HG03095 (cell line): ENCODE results near the gene NPAS2.

ENCODE experiments used
- ATAC-seq: cut with Tn5 transposase; IDR thresholded peaks from one replicate; pipeline ENCODE4 v1.9.1; 2021; ENCODE audit warnings: moderate library complexity; ENCODE audit not compliant: unreplicated experiment

The NPAS2 gene

DNA sequence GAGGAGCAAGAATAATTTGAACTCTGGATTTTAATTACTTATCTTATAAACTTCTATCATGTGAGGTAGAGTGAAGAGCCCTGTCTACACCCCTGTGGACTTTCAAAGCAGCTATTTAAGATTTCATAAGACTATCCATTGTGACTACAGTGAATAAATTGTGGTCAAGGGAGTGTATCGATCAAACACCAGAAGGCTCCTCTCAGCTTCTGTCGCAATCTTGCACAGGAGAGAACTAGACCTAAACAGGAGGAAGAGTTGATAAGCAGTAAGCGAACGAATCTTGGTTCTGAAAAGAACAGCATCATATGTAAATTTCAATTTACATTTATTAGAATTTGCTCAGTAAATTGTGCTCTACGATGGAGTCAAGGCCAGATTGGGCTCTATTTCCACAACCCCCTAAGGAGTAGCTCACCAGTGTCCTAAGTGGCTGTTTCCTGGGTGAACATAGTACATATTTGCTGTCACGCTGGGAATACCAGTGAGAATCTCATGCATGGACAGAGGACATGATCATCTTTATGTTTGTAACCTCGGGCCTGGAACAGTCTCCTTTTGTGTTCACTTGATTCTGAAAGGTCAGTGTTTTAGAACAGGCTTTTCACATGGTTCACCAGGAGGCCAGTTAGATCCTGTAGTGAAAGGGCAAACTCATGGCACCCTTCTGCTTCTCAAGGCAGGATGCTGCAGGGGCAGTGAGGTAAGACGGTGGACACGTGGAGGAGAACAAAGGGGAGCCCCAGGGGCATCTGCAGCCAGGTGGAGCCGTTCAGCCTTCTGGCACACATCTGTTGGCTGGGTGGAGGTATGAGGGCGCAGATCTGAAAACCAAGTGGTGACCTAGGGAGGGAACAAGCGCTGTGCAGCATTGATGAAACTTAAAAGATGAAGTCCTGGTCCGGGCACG lies 33.3 kb downstream of the NPAS2 start:
- no peak for ATAC-seq

DNA sequence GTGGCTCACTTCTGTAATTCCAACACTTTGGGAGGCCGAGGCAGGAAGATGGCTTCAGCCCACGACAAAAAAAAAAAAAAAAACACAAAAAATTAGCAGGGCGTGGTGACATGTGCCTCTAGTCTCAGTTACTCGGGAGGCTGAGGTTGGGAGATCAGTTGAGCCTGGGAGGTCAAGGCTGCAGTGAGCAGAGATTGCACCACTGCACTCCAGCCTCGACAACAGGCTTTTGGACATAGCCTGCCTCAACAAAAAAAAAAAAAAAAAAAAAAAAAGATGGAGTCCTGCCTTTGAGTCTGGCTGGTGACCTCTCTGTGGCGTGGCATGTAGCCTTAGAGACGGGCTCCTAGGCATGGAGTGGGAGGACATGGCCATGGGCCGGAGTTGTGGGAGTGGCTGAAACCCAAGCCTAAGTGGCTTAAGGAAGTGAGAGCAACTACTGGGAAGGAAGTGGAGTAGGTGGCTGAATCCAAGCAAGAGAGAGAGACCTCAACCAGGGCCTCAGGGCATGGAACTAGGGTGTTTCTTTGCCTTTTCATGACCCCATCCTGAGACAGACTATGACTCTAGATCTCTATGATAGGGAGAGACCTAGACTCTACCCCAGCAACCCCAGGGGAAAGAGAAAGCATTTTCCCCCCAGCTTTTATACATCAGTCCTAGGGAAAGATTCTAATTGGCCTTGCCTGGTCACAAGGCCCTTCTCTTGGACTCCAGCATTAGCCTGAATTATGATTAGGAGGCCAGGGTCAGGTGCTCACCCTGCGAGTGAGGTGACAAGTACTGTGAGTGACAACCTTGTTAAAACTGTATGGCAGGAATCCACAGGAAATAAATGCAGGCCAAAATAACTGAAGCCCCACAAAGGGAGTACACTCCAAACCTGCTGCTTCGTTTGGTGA lies 34.2 kb downstream of the NPAS2 start:
- no peak for ATAC-seq

DNA sequence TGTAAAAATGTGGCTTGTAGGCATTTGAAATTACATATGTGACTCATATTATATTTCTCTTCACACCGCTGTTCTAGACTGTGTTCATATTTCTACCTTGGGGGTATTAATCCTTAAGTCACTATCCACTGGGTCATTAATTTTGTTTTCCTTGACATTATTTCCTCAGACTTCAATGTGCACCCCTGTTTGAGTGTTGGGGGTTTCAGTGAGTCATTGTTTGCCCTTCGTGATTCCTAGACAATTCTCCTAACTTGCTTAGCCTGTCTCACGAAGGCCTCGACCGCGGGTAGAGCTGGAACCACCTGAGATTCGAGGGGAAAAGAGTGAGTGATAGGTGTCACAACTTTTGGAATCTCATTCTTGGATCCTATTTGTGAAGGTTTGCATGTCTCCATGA lies 35.1 kb downstream of the NPAS2 start:
- ATAC-seq: no peak

DNA sequence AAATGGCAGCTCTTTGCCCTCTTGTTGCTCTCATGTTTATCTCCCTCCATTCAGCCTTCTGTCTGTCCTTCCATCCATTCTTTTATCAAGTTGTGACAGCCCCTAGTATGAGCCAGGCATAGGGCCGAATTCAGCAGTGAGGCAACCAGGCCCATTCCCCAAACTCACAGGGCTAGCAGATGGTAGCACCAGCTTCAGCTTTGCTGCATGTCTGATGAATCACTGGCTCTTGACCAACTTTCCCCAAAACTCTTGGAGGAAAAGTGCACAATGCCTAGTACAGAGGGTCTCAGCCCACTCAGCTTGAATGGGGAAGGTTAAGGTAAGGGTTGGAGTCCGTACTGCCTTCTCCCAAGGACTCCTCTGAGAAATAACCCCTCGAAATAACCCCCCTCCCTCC lies 35.7 kb downstream of the NPAS2 start:
- no peak for ATAC-seq

DNA sequence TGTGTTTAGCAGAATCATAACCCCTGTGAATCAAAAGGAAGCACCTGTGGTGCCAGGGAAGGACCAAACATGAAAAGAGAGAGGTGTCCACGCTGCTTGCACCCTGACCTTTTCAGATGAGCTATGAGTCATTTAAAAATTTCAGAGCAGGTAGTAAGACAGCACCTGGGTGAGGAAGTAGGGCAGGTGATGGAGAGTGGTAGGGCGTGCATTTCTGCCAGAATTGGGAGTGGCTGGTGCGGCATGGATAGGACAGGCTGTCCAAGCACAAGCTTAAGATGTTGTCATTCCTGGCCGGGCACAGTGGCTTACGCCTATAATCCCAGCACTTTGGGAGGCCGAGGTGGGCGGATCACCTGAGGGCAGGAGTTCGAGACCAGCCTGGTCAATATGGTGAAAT lies 36.8 kb downstream of the NPAS2 start:
- no peak for ATAC-seq

DNA sequence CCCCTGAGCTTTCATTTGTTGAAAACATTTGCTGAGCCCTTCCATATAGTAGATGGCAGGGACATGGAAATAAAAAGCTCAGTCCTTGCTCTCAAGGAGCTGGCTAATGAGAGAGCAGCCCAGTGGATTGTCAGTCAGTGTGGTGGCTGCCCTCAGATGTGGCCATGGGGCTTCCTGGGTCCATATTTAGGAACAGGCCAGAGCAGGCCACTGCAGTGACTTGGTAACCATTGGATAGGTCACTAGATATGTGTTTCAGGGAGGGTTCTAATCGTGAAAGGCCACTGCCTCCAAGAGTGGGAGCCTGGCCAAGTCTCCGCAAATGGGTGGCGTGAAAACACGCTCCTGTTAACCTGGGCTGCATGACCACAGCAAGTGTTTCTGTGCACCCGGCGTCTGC lies 37.4 kb downstream of the NPAS2 start:
- no peak for ATAC-seq

DNA sequence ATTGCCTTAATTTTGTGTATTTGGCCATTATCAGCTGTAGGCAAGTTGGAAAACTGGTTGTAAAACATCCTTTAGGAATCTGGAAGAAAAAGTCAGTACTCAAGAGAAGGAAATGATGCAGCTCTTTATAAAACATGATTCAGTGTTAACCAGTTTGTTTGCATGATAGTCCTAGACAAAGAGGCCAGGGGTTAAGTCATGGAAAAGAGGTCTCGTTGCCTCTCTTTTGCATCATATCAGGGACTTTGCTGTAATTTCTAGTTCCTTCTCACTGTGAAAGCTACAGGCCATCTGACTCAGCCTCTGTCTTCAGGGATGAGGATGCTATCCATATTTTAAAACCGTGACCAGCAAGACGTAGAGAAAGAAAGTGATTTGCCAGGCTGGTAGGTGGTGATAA lies 38.0 kb downstream of the NPAS2 start:
- no peak for ATAC-seq

DNA sequence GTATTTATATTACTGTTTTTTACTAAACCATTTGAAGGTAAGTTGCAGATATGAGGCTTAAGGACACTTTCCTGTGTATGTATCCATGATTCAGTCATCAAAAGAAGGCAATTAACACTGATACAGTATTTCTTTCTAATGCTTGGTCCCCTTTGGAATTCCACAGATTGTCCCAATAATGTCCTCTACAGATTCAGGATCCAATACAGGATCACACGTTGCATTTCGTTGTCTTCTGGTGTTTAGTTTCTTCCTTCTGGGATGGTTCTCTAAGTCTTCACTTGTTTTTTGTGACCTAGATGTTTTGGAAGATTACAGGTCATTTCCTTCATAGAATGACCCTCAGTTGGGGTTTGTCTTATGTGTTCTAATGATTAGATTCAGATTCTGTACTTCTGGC lies 40.0 kb downstream of the NPAS2 start:
- no peak for ATAC-seq

DNA sequence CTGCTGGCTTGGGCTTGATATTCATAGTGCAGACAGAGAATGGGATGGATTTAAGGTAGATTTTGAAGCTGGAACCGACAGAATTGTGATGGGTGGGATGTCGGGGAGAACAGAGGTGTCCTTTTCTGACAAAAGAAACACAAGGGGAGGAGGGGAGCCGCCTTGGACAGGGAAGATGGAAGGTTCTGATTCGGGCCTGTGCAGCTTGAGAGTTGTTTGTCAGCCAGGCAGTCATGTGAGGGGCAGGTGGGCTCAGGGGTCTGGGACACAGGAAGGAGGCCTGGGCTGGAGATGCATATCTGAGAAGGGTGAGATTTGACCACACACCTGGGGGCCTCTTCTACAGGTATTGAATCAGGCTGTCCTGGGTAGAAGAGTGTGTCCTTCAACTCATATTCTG lies 41.4 kb downstream of the NPAS2 start:
- ATAC-seq: no peak

DNA sequence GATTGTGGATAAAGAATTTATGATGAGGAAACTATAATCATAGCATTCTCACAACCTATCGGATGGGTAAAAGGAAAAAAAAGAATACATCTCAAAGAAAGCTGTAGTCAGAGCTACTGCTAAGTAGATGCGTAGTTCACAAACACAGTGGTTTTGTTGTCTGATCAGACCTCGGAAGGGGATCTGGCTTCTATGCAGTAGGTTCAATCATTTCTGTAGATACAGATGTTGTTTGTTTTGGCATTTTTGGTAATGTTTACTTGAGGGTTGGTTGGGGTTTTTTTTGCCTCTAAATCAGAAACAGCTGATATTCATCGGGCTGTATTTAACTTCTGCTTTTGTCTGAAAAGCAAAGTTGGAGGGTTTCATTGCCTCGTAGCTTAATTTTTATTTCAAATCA lies 42.1 kb downstream of the NPAS2 start:
- no peak for ATAC-seq

DNA sequence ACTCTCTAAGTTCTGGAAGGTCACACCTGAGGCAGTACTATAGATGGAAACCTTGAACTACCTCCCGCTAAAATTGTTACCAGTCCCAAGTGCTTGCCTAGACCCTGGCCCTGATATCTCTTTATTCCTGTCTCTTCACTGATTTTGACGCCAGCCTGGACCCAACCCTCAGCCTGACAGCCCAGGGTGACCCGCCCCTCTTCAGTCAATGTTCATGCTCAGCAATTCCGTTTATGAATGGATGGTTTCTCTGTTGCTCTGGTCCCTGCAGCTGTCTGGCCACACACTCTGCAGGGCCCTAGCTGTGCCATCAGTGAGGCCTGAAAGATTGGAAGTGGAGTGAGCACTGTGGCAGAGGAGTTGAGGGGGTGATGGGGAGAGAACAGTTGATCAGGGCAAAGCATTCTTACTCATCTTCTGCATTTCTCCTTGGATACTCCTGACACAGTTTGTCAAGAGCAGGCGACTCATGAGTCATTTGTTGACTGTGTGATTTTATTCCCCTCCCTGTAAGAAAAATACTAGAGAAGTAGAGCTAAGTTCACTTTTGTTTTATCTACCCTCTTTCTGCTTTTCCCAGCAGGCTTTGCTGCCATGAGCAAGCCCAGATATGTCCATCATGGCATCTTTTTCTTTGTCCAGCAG lies 46.0 kb downstream of the NPAS2 start:
- ATAC-seq: no peak

DNA sequence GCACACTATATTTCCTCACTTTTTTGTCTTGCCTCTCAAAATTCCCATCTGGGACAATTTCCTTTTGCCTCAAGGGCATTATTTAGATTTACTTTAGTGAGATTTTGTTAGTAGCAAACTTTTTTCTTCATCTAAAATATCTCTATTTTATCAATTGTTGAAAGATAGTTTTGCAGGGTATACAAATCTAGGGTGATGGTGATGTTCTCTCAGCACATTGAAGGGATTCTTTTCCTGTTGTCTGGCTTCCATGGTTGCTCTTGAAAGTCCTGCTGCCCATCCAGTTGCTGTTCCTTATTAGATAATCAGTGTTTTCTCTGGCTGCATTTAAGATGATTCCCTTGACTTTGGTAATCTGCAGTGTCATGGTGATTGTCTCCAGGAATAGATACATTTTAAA lies 48.1 kb downstream of the NPAS2 start:
- no peak for ATAC-seq

DNA sequence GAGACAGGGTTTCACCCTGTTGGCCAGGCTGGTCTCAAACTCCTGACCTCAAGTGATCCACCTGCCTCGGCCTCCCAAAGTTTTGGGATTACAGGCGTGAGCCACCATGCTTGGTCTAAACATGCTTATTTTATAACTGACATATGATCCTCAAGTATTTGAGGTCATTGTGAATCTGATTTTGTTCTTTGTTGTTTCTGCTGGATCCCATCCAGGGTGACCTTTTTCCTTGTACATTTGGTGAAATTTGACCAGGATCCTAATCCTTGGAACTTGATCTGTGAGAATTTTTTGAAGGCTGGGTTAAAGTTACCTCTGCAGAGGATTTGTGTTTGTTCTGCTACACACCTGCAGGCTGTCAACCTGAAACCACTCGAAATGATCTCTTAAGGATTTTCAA lies 49.2 kb downstream of the NPAS2 start:
- no peak for ATAC-seq

DNA sequence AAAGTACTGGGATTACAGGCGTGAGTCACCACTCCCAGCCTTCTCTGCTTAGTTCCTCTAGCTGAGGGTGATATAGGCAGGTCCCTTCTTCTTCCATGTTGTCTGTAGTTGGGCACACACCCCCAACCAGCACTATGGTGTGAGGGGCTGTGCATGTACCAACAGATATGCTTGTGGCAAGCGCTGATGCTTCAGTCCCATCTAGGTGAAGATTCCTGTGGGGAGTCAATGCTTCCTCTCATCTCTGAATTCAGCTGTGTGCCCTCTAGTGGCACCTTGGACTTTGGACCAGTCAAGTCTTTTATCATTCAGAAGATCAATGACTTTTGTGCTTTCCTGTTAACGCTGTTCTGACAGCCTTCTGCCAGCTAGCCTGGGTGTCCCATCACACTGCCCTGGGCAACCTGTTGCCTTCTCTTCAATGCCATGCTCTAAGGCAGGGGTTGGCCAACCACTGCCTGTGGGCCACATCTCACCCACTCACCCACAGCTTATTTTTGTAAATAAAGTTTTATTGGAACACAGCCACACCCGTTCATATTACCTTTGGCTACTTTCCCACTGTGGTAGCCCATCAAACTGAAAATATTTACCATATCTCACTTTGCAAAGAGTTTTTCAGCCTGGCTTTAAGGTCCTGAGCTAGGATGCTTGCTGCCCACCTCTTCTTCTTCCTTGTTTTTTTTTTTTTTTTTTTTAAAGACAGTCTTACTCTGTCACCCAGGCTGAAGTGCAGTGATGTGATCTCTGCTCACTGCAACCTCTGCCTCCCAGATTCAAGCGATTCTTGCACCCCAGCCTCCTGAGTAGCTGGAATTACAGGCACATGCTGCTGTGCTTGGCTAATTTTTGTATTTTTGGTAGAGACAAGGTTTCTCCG lies 51.0 kb downstream of the NPAS2 start:
- ATAC-seq: no peak

DNA sequence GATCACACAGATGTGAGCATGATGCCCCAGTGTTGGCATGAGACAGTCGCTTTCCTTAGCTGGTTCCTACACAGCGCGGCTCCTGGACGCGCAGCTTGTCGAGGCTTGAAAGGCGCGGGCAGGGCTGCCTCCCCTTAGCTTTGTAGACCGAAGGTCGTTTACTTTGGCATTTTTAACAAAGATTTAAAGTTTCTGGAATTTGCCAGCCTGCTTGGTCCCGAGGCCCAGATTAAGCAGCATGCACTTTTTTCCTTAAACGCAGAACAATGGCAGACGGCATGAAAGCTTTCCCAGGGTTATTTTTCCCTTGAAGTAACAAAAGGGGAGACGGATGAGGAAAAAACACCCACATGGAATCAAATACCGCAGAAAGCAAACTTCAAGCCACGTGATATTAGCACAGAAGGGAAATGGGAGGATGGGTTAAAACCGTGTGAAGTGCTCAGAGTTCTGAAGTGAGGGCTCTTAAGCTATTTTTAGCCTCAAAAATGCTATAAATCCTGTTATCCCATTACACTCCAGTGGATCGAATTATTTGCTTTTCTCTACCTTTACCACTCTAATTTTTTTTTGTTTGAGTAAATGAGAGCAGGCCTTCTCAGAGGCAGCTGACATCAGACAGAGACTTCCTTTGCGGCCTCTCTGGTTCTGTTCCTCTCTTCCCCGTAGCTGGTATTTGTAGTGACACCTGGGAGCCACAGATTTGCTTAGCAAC lies 55.7 kb downstream of the NPAS2 start:
- no peak for ATAC-seq

DNA sequence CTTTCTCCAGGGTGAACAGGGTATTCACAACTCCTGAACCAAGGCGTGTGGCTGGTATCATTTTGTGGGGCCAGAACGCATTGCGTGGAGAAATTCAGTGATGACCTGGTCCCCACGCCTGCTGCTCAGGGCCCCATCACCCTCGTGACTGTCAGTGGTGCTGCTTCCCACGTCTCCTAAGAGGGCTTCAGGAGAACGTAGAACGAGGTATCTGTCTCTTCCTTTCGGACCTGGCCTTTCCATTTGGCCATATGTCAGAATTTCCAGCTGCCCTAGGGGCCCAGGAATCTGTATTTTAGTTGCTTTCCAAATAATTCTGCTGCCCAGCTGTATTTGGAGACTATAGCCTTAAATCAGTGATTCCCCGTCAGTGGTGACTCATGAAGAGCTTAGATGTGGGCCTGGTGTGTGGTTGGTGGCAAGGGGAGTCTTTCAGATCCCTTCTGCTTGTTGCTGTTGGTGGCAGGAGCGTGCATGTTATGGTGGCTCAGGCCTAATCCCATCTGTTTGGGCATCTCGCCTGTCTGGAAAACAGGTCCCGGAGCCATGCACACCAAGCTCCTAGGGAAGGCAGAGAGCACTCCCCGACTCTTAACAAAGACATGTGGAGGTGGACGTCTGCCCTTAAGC lies 56.4 kb downstream of the NPAS2 start:
- no peak for ATAC-seq

DNA sequence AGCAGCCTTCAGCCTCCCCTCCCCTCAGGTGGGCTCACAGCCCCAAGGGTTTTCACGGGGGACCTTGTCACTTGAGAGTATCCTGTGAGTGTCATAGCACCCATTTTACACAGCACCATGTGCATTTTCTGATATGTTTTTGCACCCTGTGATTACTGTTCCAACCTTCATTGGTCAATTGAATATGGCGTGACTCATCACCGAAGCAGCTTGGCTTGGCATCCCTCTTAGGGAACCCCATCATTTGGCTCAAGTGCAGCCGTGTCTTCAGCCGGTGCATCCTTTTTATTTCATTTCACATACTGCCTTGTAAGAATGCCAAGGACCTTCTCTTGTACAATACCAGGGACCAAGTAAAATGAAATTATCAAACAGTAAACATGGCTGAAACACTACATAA lies 57.6 kb downstream of the NPAS2 start:
- ATAC-seq: no peak

DNA sequence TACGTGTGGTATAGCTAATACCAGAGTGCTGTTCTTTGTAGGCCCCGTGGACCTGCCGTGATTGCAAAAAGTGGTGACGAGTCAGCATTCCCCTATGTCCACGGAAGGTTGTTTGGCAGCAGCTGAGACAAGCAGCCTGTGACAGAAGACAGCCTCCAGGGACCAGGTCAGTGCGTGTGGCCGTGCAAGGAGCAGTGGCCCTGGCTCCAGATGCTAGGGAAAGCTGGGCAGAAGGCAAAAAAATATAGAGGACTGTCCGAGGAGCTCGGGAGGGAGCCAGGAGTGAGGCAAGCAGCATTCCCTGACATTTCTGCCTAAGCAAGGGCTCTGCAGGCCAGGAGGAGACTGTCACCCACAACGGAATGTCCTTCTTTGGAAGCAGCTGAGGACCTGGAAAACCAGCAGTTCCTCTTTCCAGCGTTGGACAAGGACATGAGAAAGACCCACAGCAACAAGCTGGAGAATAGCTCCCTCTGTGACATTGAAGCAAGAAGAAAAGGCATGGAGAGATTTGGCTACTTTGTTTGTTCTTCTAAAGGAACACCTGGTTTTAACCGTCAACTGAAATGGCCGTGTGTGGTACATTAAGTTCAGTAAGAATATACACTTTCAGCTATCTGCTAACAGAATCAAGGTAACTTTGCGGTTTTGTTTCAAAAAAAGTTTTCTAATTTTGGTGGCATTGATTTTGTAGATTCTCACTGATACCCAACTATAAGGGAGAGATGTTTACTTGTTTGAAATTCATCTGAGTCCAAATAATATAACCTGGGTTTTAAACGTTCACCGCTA lies 58.3 kb downstream of the NPAS2 start:
- ATAC-seq: no peak

DNA sequence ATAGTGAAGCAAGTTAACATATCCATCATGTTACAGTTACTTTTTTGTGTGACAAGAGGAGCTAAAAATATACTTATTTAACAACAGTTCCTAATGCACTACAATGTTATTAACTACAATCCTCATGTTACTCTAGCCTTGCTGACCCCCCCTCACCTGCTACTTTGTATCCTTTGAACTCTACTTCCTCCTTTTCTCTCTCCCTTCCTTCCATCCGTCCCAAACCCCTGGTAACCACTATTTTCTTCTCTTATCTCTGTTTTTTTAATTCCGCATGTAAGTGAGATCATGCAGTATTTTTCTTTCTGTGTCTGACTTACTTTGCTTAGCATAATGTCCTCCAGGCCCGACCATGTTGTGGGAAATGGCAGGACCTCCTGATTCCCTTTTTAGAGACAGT lies 59.4 kb downstream of the NPAS2 start:
- ATAC-seq: no peak
